ENCODE results near the gene SLC6A2.

- no peak for TF ChIP-seq POLR2AphosphoS5 (IDR thresholded peaks at IDR 0.05)
- no peak for TF ChIP-seq CTCF (IDR thresholded peaks at IDR 0.05)
Measured at GRCh38 chr16:55687802-55688201, 32.0 kb downstream of the SLC6A2 start.

All from upper lobe of left lung (tissue), 4 donors.